Measurements from ENCODE around the gene ADAMTS20.

ADAMTS20 gene

GRCh38 chr12:43586646-43587245 lies 34.7 kb upstream of the ADAMTS20 start:
- no peak overlapping the region for H3K4me3 ChIP-seq (ENCODE audit: low read length)
- TF ChIP-seq EZH2phosphoT487 (IDR thresholded peaks at IDR 0.05; ENCODE audit: low read length): no peak
- TF ChIP-seq CTCF (IDR thresholded peaks at IDR 0.05; ENCODE audit: low read length): no peak
- no peak for TF ChIP-seq EZH2 (optimal IDR thresholded peaks at IDR 0.05; ENCODE audit: low read depth, low read length)
- H3K9me3 ChIP-seq (replicated peaks; ENCODE audit: insufficient read depth, low read length): no peaks in the 10 kb centered on the region
- no peak overlapping the region for H3K4me2 ChIP-seq (ENCODE audit: low read depth, low read length)
- no peaks in the 10 kb centered on the region for H3K9me2 ChIP-seq (replicated peaks; ENCODE audit: insufficient read depth, low read length)
- H3K79me2 ChIP-seq (ENCODE audit: low read length): no peaks in the 10 kb centered on the region
- no peaks in the 10 kb centered on the region for H3K36me3 ChIP-seq (replicated peaks; ENCODE audit: insufficient read depth, low read length)
- H2AFZ ChIP-seq (ENCODE audit: low read length): no peak overlapping the region
- no peak overlapping the region for H3K9ac ChIP-seq (ENCODE audit: low read length)
- H3F3A ChIP-seq (ENCODE audit: insufficient read depth, low read length): no peaks in the 10 kb centered on the region
- no peak for DNase-seq
- H3K27me3 ChIP-seq (replicated peaks; ENCODE audit: insufficient read depth, low read length): no peaks in the 10 kb centered on the region
- H4K20me1 ChIP-seq (ENCODE audit: insufficient read depth, low read length): no peaks in the 10 kb centered on the region
- no peaks in the 10 kb centered on the region for H3K4me1 ChIP-seq (ENCODE audit: low read length)
- H3K27ac ChIP-seq (ENCODE audit: low read length): no peak overlapping the region

- DNase-seq: no peak
- Histone ChIP-seq H3K9me3 (replicated peaks; ENCODE audit: insufficient read depth, low read length) (no peaks in the 10 kb centered on the region), H3K36me3 (replicated peaks; ENCODE audit: insufficient read depth, low read length) (no peaks in the 10 kb centered on the region), H3K4me3 (ENCODE audit: low read length) (no peak overlapping the region), H3K27me3 (replicated peaks; ENCODE audit: insufficient read depth, low read length) (no peaks in the 10 kb centered on the region), H3K79me2 (ENCODE audit: low read length) (no peaks in the 10 kb centered on the region), H3F3A (ENCODE audit: insufficient read depth, low read length) (no peaks in the 10 kb centered on the region), H3K9me2 (replicated peaks; ENCODE audit: insufficient read depth, low read length) (no peaks in the 10 kb centered on the region), H4K20me1 (ENCODE audit: insufficient read depth, low read length) (no peaks in the 10 kb centered on the region), H3K9ac (ENCODE audit: low read length) (no peak overlapping the region), H2AFZ (ENCODE audit: low read length) (no peak overlapping the region), H3K4me1 (ENCODE audit: low read length) (no peaks in the 10 kb centered on the region), H3K27ac (ENCODE audit: low read length) (no peak overlapping the region), H3K4me2 (ENCODE audit: low read depth, low read length) (no peak overlapping the region)
- TF ChIP-seq EZH2phosphoT487 (IDR thresholded peaks at IDR 0.05; ENCODE audit: low read length) (no peak), EZH2 (optimal IDR thresholded peaks at IDR 0.05; ENCODE audit: low read depth, low read length) (no peak)
Measured at GRCh38 chr12:43585676-43586075, 33.7 kb upstream of the ADAMTS20 start.

- Histone ChIP-seq H3K9ac (ENCODE audit: low read length) (no peak overlapping the region), H3K36me3 (replicated peaks; ENCODE audit: insufficient read depth, low read length) (no peaks in the 10 kb centered on the region)
- no peak for TF ChIP-seq CTCF (IDR thresholded peaks at IDR 0.05; ENCODE audit: low read length)
- TF ChIP-seq EZH2phosphoT487 (IDR thresholded peaks at IDR 0.05; ENCODE audit: low read length): no peak
- no peak for TF ChIP-seq EZH2 (optimal IDR thresholded peaks at IDR 0.05; ENCODE audit: low read depth, low read length)
Measured at GRCh38 chr12:43580601-43581000, 28.6 kb upstream of the ADAMTS20 start.

GRCh38 chr12:43579206-43579605 lies 27.2 kb upstream of the ADAMTS20 start:
- H3K4me3 ChIP-seq (ENCODE audit: low read length): no peak overlapping the region
- no peaks in the 10 kb centered on the region for H4K20me1 ChIP-seq (ENCODE audit: insufficient read depth, low read length)
- H3K79me2 ChIP-seq (ENCODE audit: low read length): no peaks in the 10 kb centered on the region
- H3K9ac ChIP-seq (ENCODE audit: low read length): no peak overlapping the region
- H3K9me2 ChIP-seq (replicated peaks; ENCODE audit: insufficient read depth, low read length): no peaks in the 10 kb centered on the region
- TF ChIP-seq EZH2 (optimal IDR thresholded peaks at IDR 0.05; ENCODE audit: low read depth, low read length) (no peak), CTCF (IDR thresholded peaks at IDR 0.05; ENCODE audit: low read length) (no peak), EZH2phosphoT487 (IDR thresholded peaks at IDR 0.05; ENCODE audit: low read length) (no peak)
- H3K4me1 ChIP-seq (ENCODE audit: low read length): no peaks in the 10 kb centered on the region
- H3K36me3 ChIP-seq (replicated peaks; ENCODE audit: insufficient read depth, low read length): no peaks in the 10 kb centered on the region
- no peak overlapping the region for H2AFZ ChIP-seq (ENCODE audit: low read length)
- no peak for DNase-seq
- H3F3A ChIP-seq (ENCODE audit: insufficient read depth, low read length): no peaks in the 10 kb centered on the region
- H3K27ac ChIP-seq (ENCODE audit: low read length): no peak overlapping the region
- no peaks in the 10 kb centered on the region for H3K9me3 ChIP-seq (replicated peaks; ENCODE audit: insufficient read depth, low read length)
- no peak overlapping the region for H3K4me2 ChIP-seq (ENCODE audit: low read depth, low read length)
- no peaks in the 10 kb centered on the region for H3K27me3 ChIP-seq (replicated peaks; ENCODE audit: insufficient read depth, low read length)

More at GRCh38 chr12:43580601-43581000, 28.6 kb upstream of the ADAMTS20 start:
- H3K4me2 ChIP-seq (ENCODE audit: low read depth, low read length): no peak overlapping the region
- H4K20me1 ChIP-seq (ENCODE audit: insufficient read depth, low read length): no peaks in the 10 kb centered on the region
- no peaks in the 10 kb centered on the region for H3F3A ChIP-seq (ENCODE audit: insufficient read depth, low read length)
- no peaks in the 10 kb centered on the region for H3K9me3 ChIP-seq (replicated peaks; ENCODE audit: insufficient read depth, low read length)
- H3K4me3 ChIP-seq (ENCODE audit: low read length): no peak overlapping the region
- H2AFZ ChIP-seq (ENCODE audit: low read length): no peak overlapping the region
- no peak overlapping the region for H3K27ac ChIP-seq (ENCODE audit: low read length)
- no peaks in the 10 kb centered on the region for H3K4me1 ChIP-seq (ENCODE audit: low read length)
- no peaks in the 10 kb centered on the region for H3K79me2 ChIP-seq (ENCODE audit: low read length)
- DNase-seq: no peak
- H3K27me3 ChIP-seq (replicated peaks; ENCODE audit: insufficient read depth, low read length): no peaks in the 10 kb centered on the region
- no peaks in the 10 kb centered on the region for H3K9me2 ChIP-seq (replicated peaks; ENCODE audit: insufficient read depth, low read length)

Data from MM.1S (cell line).